ENCODE results near the gene AKAP6. TPM values are rescaled to one million over a fixed set of nuclear protein-coding genes. Genes with fewer than 3 reads are reported as not detected.

AKAP6 gene
- total RNA-seq, 1 donor from 2014 or later = 0.53 TPM

DNA sequence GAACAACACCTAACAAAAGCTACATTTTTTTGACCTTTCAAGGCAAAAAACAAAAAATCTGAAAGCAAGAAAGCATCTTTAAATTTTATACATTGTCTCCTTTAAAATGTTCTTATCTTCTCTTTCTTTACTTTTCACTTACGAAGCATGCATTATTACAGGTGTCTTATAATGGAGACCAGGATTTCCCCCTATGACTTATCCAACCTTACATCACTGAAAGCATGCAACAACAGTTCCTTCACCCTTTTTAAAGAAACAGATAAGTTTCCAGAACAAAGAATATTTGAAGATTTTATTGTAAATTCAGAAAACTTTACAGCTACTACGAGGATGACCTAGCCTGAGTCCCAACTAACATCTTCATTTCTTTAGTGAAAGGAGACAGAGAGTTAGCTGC, 277.2 kb downstream of the AKAP6 start:
- ATAC-seq (ENCODE audit: low read depth) (no peak), DNase-seq (no peak)
- Mint-ChIP-seq H3K27me3 (peaks cover 2% of the 10 kb centered on the region), H3K27ac (no peak overlapping the region), H3K9me3 (no peaks in the 10 kb centered on the region), H3K4me1 (no peaks in the 10 kb centered on the region), H3K36me3 (ENCODE audit: low read depth) (no peaks in the 10 kb centered on the region), H3K4me3 (no peak overlapping the region)
- ChIA-PET CTCF (interaction anchor here (1.4 kb wide), 1 partner anchor 15 kb away, joined by 4 read pairs; no protein-coding TSS in a partner anchor), POLR2A (no interaction called here)
- TF ChIP-seq, protein P1, sequence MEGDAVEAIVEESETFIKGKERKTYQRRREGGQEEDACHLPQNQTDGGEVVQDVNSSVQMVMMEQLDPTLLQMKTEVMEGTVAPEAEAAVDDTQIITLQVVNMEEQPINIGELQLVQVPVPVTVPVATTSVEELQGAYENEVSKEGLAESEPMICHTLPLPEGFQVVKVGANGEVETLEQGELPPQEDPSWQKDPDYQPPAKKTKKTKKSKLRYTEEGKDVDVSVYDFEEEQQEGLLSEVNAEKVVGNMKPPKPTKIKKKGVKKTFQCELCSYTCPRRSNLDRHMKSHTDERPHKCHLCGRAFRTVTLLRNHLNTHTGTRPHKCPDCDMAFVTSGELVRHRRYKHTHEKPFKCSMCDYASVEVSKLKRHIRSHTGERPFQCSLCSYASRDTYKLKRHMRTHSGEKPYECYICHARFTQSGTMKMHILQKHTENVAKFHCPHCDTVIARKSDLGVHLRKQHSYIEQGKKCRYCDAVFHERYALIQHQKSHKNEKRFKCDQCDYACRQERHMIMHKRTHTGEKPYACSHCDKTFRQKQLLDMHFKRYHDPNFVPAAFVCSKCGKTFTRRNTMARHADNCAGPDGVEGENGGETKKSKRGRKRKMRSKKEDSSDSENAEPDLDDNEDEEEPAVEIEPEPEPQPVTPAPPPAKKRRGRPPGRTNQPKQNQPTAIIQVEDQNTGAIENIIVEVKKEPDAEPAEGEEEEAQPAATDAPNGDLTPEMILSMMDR (IDR thresholded peaks at IDR 0.05) = no peak
- intact Hi-C loops (cut with micrococcal nuclease) = no loop called here

DNA sequence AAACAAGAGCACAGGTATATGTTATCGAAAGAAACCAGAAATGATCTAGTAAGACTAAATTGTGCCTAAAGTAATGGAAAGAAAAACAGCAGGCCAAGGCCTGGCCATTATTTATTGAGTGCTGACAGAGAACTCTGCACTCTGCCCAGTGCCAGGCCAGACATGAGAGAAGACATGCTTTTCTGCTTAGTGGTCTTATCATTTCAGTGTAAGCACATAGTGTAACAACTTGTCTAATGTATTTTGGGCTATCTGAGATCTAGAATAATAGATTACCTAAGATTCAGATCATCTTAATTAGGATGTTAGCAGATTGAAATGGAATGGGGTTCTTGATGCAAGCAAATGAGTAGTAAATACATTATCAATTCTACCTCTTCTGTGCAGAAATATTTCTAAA, 278.3 kb downstream of the AKAP6 start:
- Mint-ChIP-seq H3K4me3 (no peak overlapping the region), H3K9me3 (no peaks in the 10 kb centered on the region), H3K36me3 (ENCODE audit: low read depth) (no peaks in the 10 kb centered on the region), H3K27me3 (no peaks in the 10 kb centered on the region), H3K27ac (no peak overlapping the region), H3K4me1 (no peaks in the 10 kb centered on the region)
- intact Hi-C loops (cut with micrococcal nuclease) = no loop called here
- CTCF ChIA-PET = no interaction called here
- TF ChIP-seq, protein P1 (IDR thresholded peaks at IDR 0.05) = no peak
- POLR2A ChIA-PET = no interaction called here
- ATAC-seq (ENCODE audit: low read depth) = no peak
- no peak for DNase-seq

DNA sequence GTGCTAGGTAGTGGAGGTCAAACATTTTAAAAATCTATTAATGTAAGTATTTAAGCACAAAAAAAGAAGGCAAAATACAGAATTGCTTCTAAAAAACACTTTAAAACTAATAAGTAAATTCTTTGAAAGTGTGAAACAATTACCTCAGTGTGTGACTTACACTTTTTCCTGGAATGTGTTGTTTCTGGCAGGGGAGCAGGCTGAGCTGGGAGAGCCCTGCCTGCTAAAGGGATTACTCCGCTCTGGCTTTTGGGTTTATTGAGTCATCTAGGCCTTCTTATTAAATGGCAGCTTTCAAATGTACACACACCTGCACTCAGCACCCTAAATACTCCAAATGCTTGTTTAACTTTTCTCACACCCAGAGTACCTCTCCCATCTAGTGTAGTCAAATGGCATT, 279.8 kb downstream of the AKAP6 start:
- intact Hi-C loops (cut with micrococcal nuclease) = no loop called here
- TF ChIP-seq, protein P1 (IDR thresholded peaks at IDR 0.05) = no peak
- Mint-ChIP-seq H3K27ac (no peak overlapping the region), H3K4me1 (no peaks in the 10 kb centered on the region), H3K9me3 (no peaks in the 10 kb centered on the region), H3K27me3 (no peaks in the 10 kb centered on the region), H3K36me3 (ENCODE audit: low read depth) (no peaks in the 10 kb centered on the region), H3K4me3 (no peak overlapping the region)
- ChIA-PET POLR2A (no interaction called here), CTCF (no interaction called here)
- ATAC-seq (ENCODE audit: low read depth) = no peak
- no peak for DNase-seq

DNA sequence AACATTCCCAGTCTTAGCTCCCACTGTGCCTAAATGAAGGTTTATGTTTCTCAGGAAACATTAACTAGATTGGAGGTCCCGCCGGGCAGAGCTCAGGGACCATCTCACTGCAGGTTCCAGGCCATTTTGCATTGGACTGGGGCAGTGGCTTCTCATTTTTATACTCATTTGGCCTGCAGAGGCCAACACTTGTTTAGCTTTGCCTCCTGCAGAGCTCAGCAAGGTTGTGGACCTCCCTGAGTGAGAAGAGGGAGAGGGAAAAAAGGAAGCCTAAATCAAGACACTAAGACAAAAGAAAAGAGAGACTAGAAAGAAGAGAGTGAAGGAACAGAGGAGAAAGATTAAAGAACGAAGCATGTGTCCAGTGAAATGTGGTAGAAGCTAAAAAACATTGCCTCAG, 280.3 kb downstream of the AKAP6 start:
- POLR2A ChIA-PET = no interaction called here
- no peaks in the 10 kb centered on the region for H3K9me3 Mint-ChIP-seq
- H3K27me3 Mint-ChIP-seq = no peaks in the 10 kb centered on the region
- CTCF ChIA-PET = no interaction called here
- H3K36me3 Mint-ChIP-seq (ENCODE audit: low read depth) = no peaks in the 10 kb centered on the region
- TF ChIP-seq, protein P1 (IDR thresholded peaks at IDR 0.05) = no peak
- no peaks in the 10 kb centered on the region for H3K4me1 Mint-ChIP-seq
- DNase-seq = no peak
- no peak overlapping the region for H3K4me3 Mint-ChIP-seq
- no peak overlapping the region for H3K27ac Mint-ChIP-seq
- no peak for ATAC-seq (ENCODE audit: low read depth)
- intact Hi-C loops (cut with micrococcal nuclease) = no loop called here

DNA sequence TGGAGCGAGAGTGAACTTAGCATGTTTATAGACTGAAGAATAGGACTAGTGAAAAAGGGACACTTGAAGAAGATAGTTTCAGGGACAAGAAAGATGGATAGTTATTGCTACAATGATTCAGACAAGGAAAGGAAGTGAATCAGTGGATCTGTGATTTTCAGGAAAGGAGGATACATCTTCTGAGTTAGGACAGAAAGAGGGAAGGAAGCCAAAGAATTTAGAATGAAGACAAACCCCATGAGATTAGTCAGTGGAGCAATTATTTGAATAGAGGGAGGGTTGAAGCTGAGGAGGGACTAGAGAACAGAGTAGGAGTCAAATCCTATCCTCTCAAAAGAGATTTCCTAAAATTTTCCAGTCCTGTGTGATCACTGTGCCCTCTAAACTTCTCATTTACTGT, 282.7 kb downstream of the AKAP6 start:
- Mint-ChIP-seq H3K27ac (no peak overlapping the region), H3K4me1 (no peaks in the 10 kb centered on the region), H3K36me3 (ENCODE audit: low read depth) (no peaks in the 10 kb centered on the region), H3K4me3 (no peak overlapping the region), H3K9me3 (peaks cover 2% of the 10 kb centered on the region), H3K27me3 (no peaks in the 10 kb centered on the region)
- CTCF ChIA-PET = no interaction called here
- POLR2A ChIA-PET = no interaction called here
- TF ChIP-seq, protein P1 (IDR thresholded peaks at IDR 0.05) = no peak
- ATAC-seq (ENCODE audit: low read depth) = no peak
- DNase-seq = no peak
- intact Hi-C loops (cut with micrococcal nuclease) = no loop called here
